GM23248 (cell line): ENCODE data around the gene ATP13A3. TPM values are rescaled to one million over a fixed set of nuclear protein-coding genes. Genes with fewer than 3 reads are reported as not detected.
"Not testable (repeated sequence)": the region's sequence is repeated elsewhere in the genome, so short reads cannot be mapped to it uniquely, and the experiment has no call there.

Experiments
- DNase-seq: peaks from one replicate; pipeline ENCODE4 v3.0.0-alpha.2; 2015
- H2AFZ ChIP-seq: fragments of 200-600 bp; sonication (generic); 2 replicates; pipeline ENCODE4 v1.6.1; 2016; ENCODE audit warnings: antibody characterized with exemption
- H3F3A ChIP-seq: fragments of 200-600 bp; sonication (generic); 2 replicates; pipeline ENCODE4 v1.6.1; 2016; ENCODE audit warnings: mild to moderate bottlenecking, antibody characterized with exemption, mixed run types; ENCODE audit not compliant: insufficient read depth
- H3K27ac ChIP-seq: fragments of 200-600 bp; sonication (generic); 2 replicates; pipeline ENCODE4 v1.5.1; 2016; ENCODE audit warnings: mild to moderate bottlenecking
- H3K27me3 ChIP-seq: fragments of 200-600 bp; sonication (generic); replicated peaks from 2 replicates; pipeline ENCODE4 v1.6.1; 2016; ENCODE audit warnings: mild to moderate bottlenecking; ENCODE audit not compliant: insufficient read depth
- H3K36me3 ChIP-seq: fragments of 200-600 bp; sonication (generic); 2 replicates; pipeline ENCODE4 v1.6.1; 2016; ENCODE audit warnings: low read depth, mild to moderate bottlenecking
- H3K4me1 ChIP-seq: fragments of 200-600 bp; sonication (generic); 2 replicates; pipeline ENCODE4 v1.6.1; 2016; ENCODE audit warnings: mild to moderate bottlenecking; ENCODE audit not compliant: insufficient read depth
- H3K4me2 ChIP-seq: fragments of 200-600 bp; sonication (generic); one replicate; pipeline ENCODE4 v1.6.1; 2016; ENCODE audit warnings: mild to moderate bottlenecking; ENCODE audit not compliant: unreplicated experiment
- H3K4me3 ChIP-seq: fragments of 200-600 bp; sonication (generic); 2 replicates; pipeline ENCODE4 v1.5.1; 2016; ENCODE audit warnings: mild to moderate bottlenecking
- H3K79me2 ChIP-seq: fragments of 200-600 bp; sonication (generic); 2 replicates; pipeline ENCODE4 v1.6.1; 2016; ENCODE audit warnings: mild to moderate bottlenecking; ENCODE audit not compliant: insufficient read depth
- H3K9ac ChIP-seq: fragments of 200-600 bp; sonication (generic); 2 replicates; pipeline ENCODE4 v1.6.1; 2016; ENCODE audit warnings: mild to moderate bottlenecking
- H3K9me2 ChIP-seq: fragments of 200-600 bp; sonication (generic); 2 replicates; pipeline ENCODE4 v1.6.1; 2016; ENCODE audit warnings: mixed run types, mild to moderate bottlenecking, moderate library complexity; ENCODE audit not compliant: insufficient read depth
- H3K9me3 ChIP-seq: fragments of 200-600 bp; sonication (generic); one replicate; pipeline ENCODE4 v1.6.1; 2017; ENCODE audit warnings: low read depth
- H4K20me1 ChIP-seq: fragments of 200-600 bp; sonication (generic); 2 replicates; pipeline ENCODE4 v1.6.0; 2016; ENCODE audit not compliant: insufficient read depth
- EZH2 ChIP-seq: fragments of 200-600 bp; sonication (generic); IDR thresholded peaks from 2 replicates; pipeline ENCODE4 v1.6.1; 2018; ENCODE audit warnings: antibody characterized with exemption, mild to moderate bottlenecking; ENCODE audit not compliant: insufficient read depth, poor library complexity, severe bottlenecking
- EZH2phosphoT487 ChIP-seq: fragments of 200-600 bp; sonication (generic); IDR thresholded peaks from 2 replicates; pipeline ENCODE4 v1.6.1; 2018; ENCODE audit warnings: antibody characterized with exemption, moderate library complexity, mild to moderate bottlenecking, low read depth; ENCODE audit not compliant: insufficient read depth
- WGBS, 2 experiments: methylation state at CpG; one replicate each; pipeline ENCODE4 v1.1.6; 2015 to 2017; ENCODE audit warnings: low lambda C conversion rate in 2 of 2, low coverage in 1 of 2; ENCODE audit errors: missing lambda C conversion rate in 2 of 2; 5-methylcytosine and 5-hydroxymethylcytosine counted together
- in situ Hi-C: fragments of 300-500 bp; cut with MboI; formaldehyde crosslinking; loops from 2 replicates; pipeline ENCODE4 v1.15.0; 2020
- polyA plus RNA-seq: library from polyadenylated mRNA; unstranded; fragments of >200 nt; fragmentation: Nextera tagmentation; extraction: Ambion mirVana; gene quantifications from 2 replicates; pipeline ENCODE4 v1.2.1, GENCODE V29; 2016
- total RNA-seq: library from RNA; depleted of rRNA; stranded (reverse); fragments of >200 nt; shearing (Covaris generic); gene quantifications from 2 replicates; pipeline ENCODE4 v1.2.3, GENCODE V29; 2014

Gene ATP13A3
- total and polyA plus RNA-seq, 2 experiments from 2014 or later, result 22.3 to 232 TPM

GRCh38 chr3:194497799-194498575, 11.2 kb upstream of the ATP13A3 start:
- in situ Hi-C loops, result no loop called here
- Histone ChIP-seq H3K4me2 (peak overlapping the region; percentile 30), H3K27me3 (no peaks in the 10 kb centered on the region), H3K4me3 (no peak overlapping the region), H2AFZ (no peak overlapping the region), H3K9ac (no peak overlapping the region), H3K4me1 (peaks cover 32% of the 10 kb centered on the region), H3K79me2 (no peaks in the 10 kb centered on the region), H3K9me2 (no peaks in the 10 kb centered on the region), H3K27ac (no peak overlapping the region), H3K9me3 (no peaks in the 10 kb centered on the region), H3K36me3 (no peaks in the 10 kb centered on the region), H4K20me1 (no peaks in the 10 kb centered on the region), H3F3A (peaks cover 28% of the 10 kb centered on the region)
- DNase-seq, result peak; percentile 70
- TF ChIP-seq EZH2 (no peak), EZH2phosphoT487 (no peak)
- 32 to 37% methylated on average over 8 of the region's 8 CpGs for WGBS, 2 experiments

GRCh38 chr3:194496217-194496919, 9.6 kb upstream of the ATP13A3 start:
- DNase-seq, result no peak
- H3K4me2 ChIP-seq, result no peak overlapping the region
- no peak overlapping the region for H3K9ac ChIP-seq
- H3K9me2 ChIP-seq, result no peaks in the 10 kb centered on the region
- no peak overlapping the region for H3K27ac ChIP-seq
- in situ Hi-C loops, result no loop called here
- no peaks in the 10 kb centered on the region for H3K79me2 ChIP-seq
- H3K4me1 ChIP-seq, result peaks cover 26% of the 10 kb centered on the region
- peaks cover 20% of the 10 kb centered on the region for H3F3A ChIP-seq
- no peak for TF ChIP-seq EZH2phosphoT487
- no peak for TF ChIP-seq EZH2
- H3K9me3 ChIP-seq, result no peaks in the 10 kb centered on the region
- no peaks in the 10 kb centered on the region for H3K36me3 ChIP-seq
- no peak overlapping the region for H3K4me3 ChIP-seq
- no peaks in the 10 kb centered on the region for H4K20me1 ChIP-seq
- WGBS, 2 experiments, result 78% methylated on average over 7 of the region's 7 CpGs
- H3K27me3 ChIP-seq, result no peaks in the 10 kb centered on the region
- H2AFZ ChIP-seq, result no peak overlapping the region

GRCh38 chr3:194494951-194495374, 8.2 kb upstream of the ATP13A3 start:
- H3K9ac ChIP-seq, result no peak overlapping the region
- in situ Hi-C loops, result no loop called here
- H3K9me3 ChIP-seq, result no peaks in the 10 kb centered on the region
- H3K36me3 ChIP-seq, result no peaks in the 10 kb centered on the region
- no peaks in the 10 kb centered on the region for H3K27me3 ChIP-seq
- 92 to 99% methylated on average over 5 of the region's 5 CpGs for WGBS, 2 experiments
- DNase-seq, result no peak
- H3K4me3 ChIP-seq, result no peak overlapping the region
- H3F3A ChIP-seq, result peaks cover 27% of the 10 kb centered on the region
- H3K9me2 ChIP-seq, result no peaks in the 10 kb centered on the region
- no peak overlapping the region for H3K4me2 ChIP-seq
- no peak for TF ChIP-seq EZH2phosphoT487
- no peak for TF ChIP-seq EZH2
- peak overlapping the region; percentile 67; the same call in 1 of the 2 replicates for H3K27ac ChIP-seq
- no peaks in the 10 kb centered on the region for H3K79me2 ChIP-seq
- H4K20me1 ChIP-seq, result no peaks in the 10 kb centered on the region
- H3K4me1 ChIP-seq, result peaks cover 30% of the 10 kb centered on the region
- H2AFZ ChIP-seq, result no peak overlapping the region

- H3K9me3 ChIP-seq, H4K20me1 ChIP-seq, H3K36me3 ChIP-seq, H2AFZ ChIP-seq, H3K79me2 ChIP-seq, in situ Hi-C loops, H3K9me2 ChIP-seq, H3K4me3 ChIP-seq, H3K27me3 ChIP-seq: not testable (repeated sequence)
- H3K4me2 ChIP-seq, result peak overlapping the region; percentile 69
- H3K4me1 ChIP-seq, result peaks cover 37% of the 10 kb centered on the region
- H3K9ac ChIP-seq, result peak overlapping the region; percentile 18; the same call in 1 of the 2 replicates
- H3K27ac ChIP-seq, result peak overlapping the region; percentile 67
- peak; percentile 93 for DNase-seq
- 59 to 61% methylated on average over 10 of the region's 10 CpGs for WGBS, 2 experiments
- peaks cover 34% of the 10 kb centered on the region for H3F3A ChIP-seq
These were observed 7.5 kb upstream of the ATP13A3 start for GRCh38 chr3:194493995-194494927.
